Measurements from ENCODE around the gene SPATA3.

DNA sequence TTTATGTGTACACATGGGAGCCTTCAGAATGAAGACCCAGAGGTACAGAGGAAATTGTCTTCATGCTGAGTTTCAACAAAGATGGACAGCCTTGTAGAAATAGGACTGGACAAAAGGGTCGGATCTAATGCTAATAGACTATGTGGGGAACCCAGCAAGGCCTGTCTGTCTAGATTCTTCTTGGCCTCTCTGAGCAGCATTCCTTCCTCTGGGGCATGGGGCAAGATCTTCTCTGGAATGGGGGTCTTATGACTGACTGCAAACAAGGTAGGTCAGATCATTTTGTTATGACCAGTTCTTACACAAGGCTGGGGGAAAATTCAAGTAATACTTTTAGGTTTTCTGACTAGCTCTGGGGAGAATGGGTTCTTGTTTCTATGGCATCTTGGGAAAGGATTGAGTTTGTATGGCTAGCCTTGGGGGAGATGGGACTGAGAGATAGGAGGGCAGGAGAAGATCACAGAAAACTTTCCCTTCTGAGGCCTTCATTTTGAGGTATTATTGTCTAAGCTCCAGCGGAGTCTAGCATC lies 14.3 kb downstream of the SPATA3 start:
- TF ChIP-seq EP300 (IDR thresholded peaks at IDR 0.05) (no peak), POLR2A (IDR thresholded peaks at IDR 0.05) (no peak), CTCF (IDR thresholded peaks at IDR 0.05) (no peak)

All from tibial nerve (tissue), 4 donors.